GM13976 (cell line): ENCODE data around the gene ASAP2.

ENCODE experiments used
- DNase-seq: peaks from one replicate; pipeline ENCODE4 v3.0.0; 2012; ENCODE audit warnings: low spot score
- CTCF ChIP-seq: IDR thresholded peaks from 2 replicates; pipeline ENCODE4 v1.5.1; 2012; ENCODE audit warnings: borderline replicate concordance, mild to moderate bottlenecking; ENCODE audit not compliant: insufficient read depth; ENCODE audit errors: extremely low read depth, missing control alignments, control extremely low read depth
- in situ Hi-C: fragments of 300-500 bp; cut with MboI; formaldehyde crosslinking; loops from one replicate; pipeline ENCODE4 v1.12.0; 2022; ENCODE audit warnings: low sequenced_read_pairs, mixed read lengths, inconsistent platforms; ENCODE audit not compliant: unreplicated experiment

ASAP2 gene

GRCh38 chr2:9398881-9399780 lies 192.5 kb downstream of the ASAP2 start:
- in situ Hi-C loops: no loop called here
- no peak for DNase-seq
- TF ChIP-seq CTCF: no peak

- TF ChIP-seq CTCF: no peak
- no peak for DNase-seq
- in situ Hi-C loops: no loop called here
Observed at GRCh38 chr2:9400268-9401058, 193.9 kb downstream of the ASAP2 start.

GRCh38 chr2:9401059-9401547 lies 194.5 kb downstream of the ASAP2 start:
- DNase-seq: no peak
- no peak for TF ChIP-seq CTCF
- in situ Hi-C loops: no loop called here

- TF ChIP-seq CTCF: no peak
- no peak for DNase-seq
- in situ Hi-C loops: no loop called here
Observed at GRCh38 chr2:9401646-9402371, 195.2 kb downstream of the ASAP2 start.

- no peak for TF ChIP-seq CTCF
- in situ Hi-C loops: no loop called here
- no peak for DNase-seq
Observed at GRCh38 chr2:9403924-9404323, 197.3 kb downstream of the ASAP2 start.

- no peak for DNase-seq
- no peak for TF ChIP-seq CTCF
- in situ Hi-C loops: no loop called here
Observed at GRCh38 chr2:9404451-9404850, 197.8 kb downstream of the ASAP2 start.
